EL (cell line): ENCODE results near the gene FLT3.

Experiments
- DNase-seq: peaks from one replicate; pipeline ENCODE4 v3.0.0-alpha.2; 2016

Gene FLT3

DNA sequence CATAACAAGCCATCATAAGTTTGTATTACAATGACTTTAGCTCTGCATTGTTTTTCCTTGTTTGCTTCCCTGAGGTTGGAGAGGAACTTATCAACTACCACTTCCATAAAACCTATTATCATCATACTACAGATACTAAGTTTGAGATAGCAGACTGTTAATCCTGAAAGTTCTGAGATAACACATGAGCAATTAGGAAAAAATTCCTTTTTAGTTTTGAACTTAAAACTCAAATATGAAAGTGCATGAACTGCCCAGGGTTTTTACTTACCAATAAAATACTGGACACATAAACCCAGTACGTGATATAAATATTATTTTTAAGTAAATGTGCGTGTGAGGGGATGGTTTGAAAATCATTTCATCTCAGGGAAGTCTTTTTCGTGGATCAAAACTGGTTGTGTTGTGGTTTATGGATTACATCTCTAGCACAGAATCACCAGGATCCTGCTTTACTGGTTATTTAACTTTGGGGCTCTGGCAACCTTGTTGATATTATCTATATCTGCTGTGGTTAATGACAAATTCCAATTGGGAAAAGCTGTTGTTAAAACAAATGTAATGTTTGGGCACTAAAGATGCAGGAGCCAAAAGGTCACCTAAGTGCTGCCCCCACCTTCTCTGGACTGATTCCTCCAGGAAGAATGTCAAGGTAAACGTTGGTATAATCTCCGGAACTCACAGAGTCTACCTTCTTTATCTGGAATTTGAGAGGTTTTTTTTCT, 143.6 kb downstream of the FLT3 start:
- DNase-seq = no peak

DNA sequence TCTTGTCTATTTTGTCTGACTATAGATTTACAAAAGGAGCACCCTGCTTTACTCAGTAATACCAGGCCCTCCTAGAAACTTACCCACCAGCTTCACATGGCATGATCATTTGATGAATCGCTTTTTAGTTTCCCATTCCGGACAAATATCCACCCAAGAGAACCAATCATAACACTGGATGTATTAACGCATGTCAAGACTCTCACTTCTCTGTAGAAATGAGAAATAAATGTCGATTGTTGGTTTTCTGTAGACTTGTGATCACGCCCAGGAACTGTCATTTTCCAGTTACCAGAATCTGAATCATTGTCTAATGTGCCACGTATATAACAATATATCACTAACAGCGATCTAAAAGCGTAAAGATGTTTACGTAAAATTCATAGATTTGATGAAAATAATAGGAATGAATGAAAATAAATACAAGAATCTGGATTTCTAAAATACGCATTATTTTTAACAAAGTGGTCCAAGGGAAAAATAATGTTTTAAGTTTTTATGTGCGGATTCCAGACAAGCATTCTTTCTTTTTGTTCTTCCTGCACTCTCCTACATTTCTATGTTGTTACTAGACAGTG, 145.3 kb downstream of the FLT3 start:
- no peak for DNase-seq

DNA sequence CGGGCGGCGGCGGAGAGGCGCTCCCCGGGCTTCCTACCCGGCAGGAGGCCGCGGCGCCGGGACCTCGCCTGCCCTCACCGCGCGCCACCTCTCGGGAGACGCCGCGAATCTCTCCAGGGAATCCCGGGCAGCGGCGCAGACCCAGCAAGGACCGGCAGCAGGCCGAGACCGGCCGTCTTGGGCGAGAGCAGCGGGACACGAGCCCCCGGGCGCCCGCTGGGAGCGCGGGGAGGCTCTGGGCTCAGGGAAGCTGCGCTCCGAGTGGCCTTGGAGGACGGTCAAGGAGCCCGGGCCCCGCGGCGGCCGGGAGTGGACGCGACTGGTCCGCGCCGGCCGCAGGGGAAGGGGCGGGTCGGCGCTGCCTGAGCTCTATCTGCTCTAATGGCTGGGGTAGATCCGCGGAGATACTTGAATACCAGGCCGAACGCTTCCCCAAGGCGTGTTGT, 145.9 kb downstream of the FLT3 start:
- peak; percentile 46 for DNase-seq

DNA sequence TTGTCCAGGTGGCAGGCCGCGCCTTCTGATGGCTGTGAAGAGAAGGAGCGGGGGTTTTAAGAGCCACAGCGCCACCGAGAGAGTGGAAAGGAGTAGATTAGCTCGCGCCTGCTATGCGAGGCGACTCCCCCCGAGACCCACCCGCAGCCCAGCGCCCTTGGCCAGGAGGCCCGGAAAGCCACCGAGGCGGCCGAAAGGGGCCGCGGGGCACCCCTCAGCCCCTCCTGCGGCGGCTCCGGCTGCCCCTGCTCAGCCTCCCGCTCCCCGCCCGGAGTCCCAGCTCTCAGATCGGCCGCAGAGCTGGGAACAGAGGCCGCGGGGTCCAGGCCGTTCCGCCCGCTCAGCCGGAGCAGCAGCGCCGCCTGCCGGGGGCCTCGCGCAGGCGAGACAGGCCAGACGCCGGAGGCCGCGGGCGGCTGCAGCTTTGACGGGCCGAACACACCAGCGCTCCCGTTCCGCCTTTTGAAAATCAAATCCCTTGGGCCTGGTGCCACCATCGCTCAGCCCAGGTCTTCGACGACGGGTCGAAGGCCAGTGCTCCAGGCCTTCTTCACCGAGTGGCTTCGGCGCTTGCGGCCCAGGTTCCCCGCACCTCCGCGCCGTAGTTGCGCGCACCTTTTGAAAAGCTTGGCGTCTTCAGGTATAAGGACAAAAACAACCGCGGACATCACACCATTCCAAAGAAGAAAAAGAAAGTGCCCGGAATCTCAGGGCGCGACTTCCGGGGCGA, 146.5 kb downstream of the FLT3 start:
- peak; percentile 78 for DNase-seq
